Right ventricle myocardium inferior (tissue), 1 donor: Measurements from ENCODE around the gene RSL1D1. TPM values are rescaled to one million over a fixed set of nuclear protein-coding genes. Genes with fewer than 3 reads are reported as not detected.
"Not testable (repeated sequence)": the region's sequence is repeated elsewhere in the genome, so short reads cannot be mapped to it uniquely, and the experiment has no call there.

Experiments used
- ATAC-seq: fragments of 200-7000 bp; cut with Tn5 transposase; one replicate; pipeline ENCODE4 v1.9.1; 2020; ENCODE audit warnings: mild to moderate bottlenecking, moderate library complexity
- DNase-seq: peaks from one replicate; pipeline ENCODE4 v3.0.0; 2021; ENCODE audit errors: missing footprints
- intact Hi-C: fragments of 100-400 bp; cut with DNase I; formaldehyde crosslinking; loops from one replicate; pipeline ENCODE4 v1.11.0; 2022
- total RNA-seq: library from RNA; stranded (reverse); fragmentation: NEBNext Ultra II Directional; extraction: Animal tissue kit (Norgen Biotek cat#: 25700); gene quantifications from one replicate; pipeline ENCODE4 v1.2.1, GENCODE V29; 2021
- donor health status: DM: no; HTN: yes; CAD: no; lungs with severe emphysema.

The RSL1D1 gene
- total RNA-seq, 1 donor from 2014 or later: 111 TPM

GRCh38 chr16:11788914-11789313, 62.4 kb downstream of the RSL1D1 start:
- intact Hi-C loops: no loop called here
- no peak for ATAC-seq
- no peak for DNase-seq

- intact Hi-C loops: loop anchor here (5.0 kb wide), 1 partner anchor 43 kb away; the partner anchor contains the start of gene TXNDC11
- DNase-seq, ATAC-seq: not testable (repeated sequence)
These were observed 66.3 kb downstream of the RSL1D1 start for GRCh38 chr16:11784980-11785599.

- ATAC-seq, DNase-seq: not testable (repeated sequence)
- intact Hi-C loops: loop anchor here (5.0 kb wide), 1 partner anchor 42 kb away; the partner anchor contains the start of gene TXNDC11
These were observed 67.0 kb downstream of the RSL1D1 start for GRCh38 chr16:11784381-11784780.

- intact Hi-C loops: loop anchor here (5.0 kb wide), 1 partner anchor 42 kb away; the partner anchor contains the start of gene TXNDC11
- no peak for ATAC-seq
- DNase-seq: no peak
These were observed 67.3 kb downstream of the RSL1D1 start for GRCh38 chr16:11784038-11784369.

Other genes with a start within 250 kb of the RSL1D1 start
- gene SNN, start 183.1 kb downstream of the RSL1D1 start, total RNA-seq: 27.7 TPM
- 20.3 TPM for gene TXNDC11, start 108.7 kb downstream of the RSL1D1 start, total RNA-seq
- gene ZC3H7A, start 54.3 kb downstream of the RSL1D1 start, total RNA-seq: 22.6 TPM
- 91.4 TPM for gene GSPT1, start 64.4 kb upstream of the RSL1D1 start, total RNA-seq
- 0.73 TPM for gene NPIPB2, start 90.5 kb upstream of the RSL1D1 start, total RNA-seq
- gene TNFRSF17, start 113.7 kb upstream of the RSL1D1 start, total RNA-seq: not detected
- 11.4 TPM for gene SNX29, start 125.2 kb upstream of the RSL1D1 start, total RNA-seq